GM10266 (cell line): Measurements from ENCODE around the gene TAPBPL.
"Not testable (repeated sequence)": the region's sequence is repeated elsewhere in the genome, so short reads cannot be mapped to it uniquely, and the experiment has no call there.

Source experiments
- DNase-seq: peaks from one replicate; pipeline ENCODE4 v3.0.0; 2012; ENCODE audit errors: extremely low spot score
- CTCF ChIP-seq: IDR thresholded peaks from 2 replicates; pipeline ENCODE4 v1.5.1; 2012; ENCODE audit warnings: mild to moderate bottlenecking, low read depth; ENCODE audit not compliant: control insufficient read depth, insufficient read depth; ENCODE audit errors: missing control alignments

Gene TAPBPL

GRCh38 chr12:6470375-6471163 is 18.7 kb downstream of the TAPBPL start, which contains the start of gene VAMP1:
Gene VAMP1, minus strand, starts transcription at chr12:6470677. Its CDS starts 146 bp downstream, at chr12:6470531.
- no peak for TF ChIP-seq CTCF
- peak; percentile 97 for DNase-seq

- no peak for TF ChIP-seq CTCF
- DNase-seq = peak; percentile 47
These were observed 20.1 kb downstream of the TAPBPL start for GRCh38 chr12:6471989-6472360.

- TF ChIP-seq CTCF = no peak
- no peak for DNase-seq
These were observed 20.6 kb downstream of the TAPBPL start for GRCh38 chr12:6472491-6472890.

DNA sequence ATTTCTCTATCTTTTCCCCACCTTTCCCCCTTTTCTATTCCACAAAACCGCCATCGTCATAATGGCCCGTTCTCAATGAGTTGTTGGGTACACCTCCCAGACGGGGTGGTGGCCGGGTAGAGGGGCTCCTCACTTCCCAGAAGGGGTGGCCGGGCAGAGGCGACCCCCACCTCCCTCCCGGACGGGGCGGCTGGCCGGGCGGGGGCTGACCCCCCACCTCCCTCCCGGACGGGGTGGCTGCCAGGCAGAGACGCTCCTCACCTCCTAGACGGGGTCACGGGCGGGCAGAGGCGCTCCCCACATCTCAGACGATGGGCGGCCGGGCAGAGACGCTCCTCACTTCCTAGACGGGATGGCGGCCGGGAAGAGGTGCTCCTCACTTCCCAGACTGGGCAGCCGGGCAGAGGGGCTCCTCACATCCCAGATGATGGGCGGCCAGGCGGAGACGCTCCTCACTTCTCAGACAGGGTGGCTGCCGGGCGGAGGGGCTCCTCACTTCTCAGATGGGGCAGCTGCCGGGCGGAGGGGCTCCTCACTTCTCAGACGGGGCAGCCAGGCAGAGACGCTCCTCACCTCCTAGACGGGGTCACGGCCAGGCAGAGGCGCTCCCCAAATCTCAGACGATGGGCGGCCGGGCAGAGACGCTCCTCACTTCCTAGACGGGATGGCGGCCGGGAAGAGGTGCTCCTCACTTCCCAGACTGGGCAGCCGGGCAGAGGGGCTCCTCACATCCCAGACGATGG is 23.6 kb downstream of the TAPBPL start:
- not testable (repeated sequence) for DNase-seq

- DNase-seq = no peak
- no peak for TF ChIP-seq CTCF
These were observed 24.6 kb downstream of the TAPBPL start for GRCh38 chr12:6476489-6476888.

DNA sequence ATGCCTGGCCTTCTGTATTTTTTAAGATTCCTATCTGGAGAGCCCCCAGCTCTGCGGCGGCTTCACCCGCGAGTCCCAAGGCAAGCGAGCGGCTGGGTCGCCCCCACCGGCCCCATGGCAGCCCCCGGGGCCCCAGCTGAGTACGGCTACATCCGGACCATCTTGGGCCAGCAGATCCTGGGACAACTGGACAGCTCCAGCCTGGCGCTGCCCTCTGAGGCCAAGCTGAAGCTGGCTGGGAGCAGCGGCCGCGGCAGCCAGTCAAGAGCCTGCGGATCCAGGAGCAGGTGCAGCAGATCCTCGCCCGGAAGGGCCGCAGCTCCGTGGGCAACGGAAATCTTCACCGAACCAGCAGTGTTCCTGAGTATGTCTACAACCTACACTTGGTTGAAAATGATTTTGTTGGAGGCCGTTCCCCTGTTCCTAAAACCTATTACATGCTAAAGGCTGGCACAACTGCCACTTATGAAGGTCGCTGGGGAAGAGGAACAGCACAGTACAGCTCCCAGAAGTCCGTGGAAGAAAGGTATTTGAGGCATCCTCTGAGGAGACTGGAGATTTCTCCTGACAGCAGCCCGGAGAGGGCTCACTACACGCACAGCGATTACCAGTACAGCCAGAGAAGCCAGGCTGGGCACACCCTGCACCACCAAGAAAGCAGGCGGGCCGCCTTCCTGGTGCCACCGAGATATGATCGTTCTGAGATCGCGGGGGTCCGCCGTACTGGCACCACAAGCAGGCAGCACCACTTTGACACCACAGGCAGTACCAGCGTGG is 25.9 kb downstream of the TAPBPL start:
- DNase-seq = not testable (repeated sequence)

DNA sequence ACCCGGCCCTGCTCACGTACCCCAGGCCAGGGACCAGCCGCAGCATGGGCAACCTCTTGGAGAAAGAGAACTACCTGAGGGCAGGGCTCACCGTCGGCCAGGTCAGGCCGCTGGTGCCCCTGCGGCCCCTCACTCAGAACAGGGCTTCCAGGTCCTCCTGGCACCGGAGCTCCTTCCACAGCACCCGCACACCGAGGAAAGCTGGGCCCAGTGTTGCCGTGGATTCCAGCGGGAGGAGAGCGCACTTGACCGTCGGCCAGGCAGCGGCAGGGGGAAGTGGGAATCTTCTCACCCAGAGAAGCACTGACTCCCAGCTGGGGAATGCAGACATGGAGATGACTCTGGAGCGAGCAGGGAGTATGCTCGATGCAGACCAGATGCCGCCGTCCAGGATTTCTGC is 26.6 kb downstream of the TAPBPL start:
- TF ChIP-seq CTCF = no peak
- DNase-seq = no peak

- TF ChIP-seq CTCF = no peak
- no peak for DNase-seq
These were observed 36.4 kb downstream of the TAPBPL start for GRCh38 chr12:6488240-6488639.
